ENCODE results near the gene ARL8B. TPM values are rescaled to one million over a fixed set of nuclear protein-coding genes. Genes with fewer than 3 reads are reported as not detected.

ARL8B gene
- 23.5 to 28.3 TPM (median 23.5 TPM) in 3 replicates for total RNA-seq (2021)
- percentile 82 among the genes with signal in this experiment for Bru-seq, nascent RNA
- long read RNA-seq, experiment 1, transcript ARL8B-201 (7 exons, 3,005 nt) = major isoform, 91 of 106 reads
- long read RNA-seq, experiment 1, partial matches to known transcripts = 3 of 106 reads
- long read RNA-seq, experiment 1, other reads (novel, unspliced or antisense) = 10 of 106 reads
- long read RNA-seq, experiment 2, transcript ARL8B-201 (7 exons, 3,005 nt) = major isoform, 26 of 47 reads
- long read RNA-seq, experiment 2, partial matches to known transcripts = 15 of 47 reads
- long read RNA-seq, experiment 2, other reads (novel, unspliced or antisense) = 6 of 47 reads
- long read RNA-seq, experiment 3, transcript ARL8B-201 (7 exons, 3,005 nt) = major isoform, 51 of 53 reads
- long read RNA-seq, experiment 3, partial matches to known transcripts = 2 of 53 reads
- long read RNA-seq, experiment 3, other reads (novel, unspliced or antisense) = 0 of 53 reads

DNA sequence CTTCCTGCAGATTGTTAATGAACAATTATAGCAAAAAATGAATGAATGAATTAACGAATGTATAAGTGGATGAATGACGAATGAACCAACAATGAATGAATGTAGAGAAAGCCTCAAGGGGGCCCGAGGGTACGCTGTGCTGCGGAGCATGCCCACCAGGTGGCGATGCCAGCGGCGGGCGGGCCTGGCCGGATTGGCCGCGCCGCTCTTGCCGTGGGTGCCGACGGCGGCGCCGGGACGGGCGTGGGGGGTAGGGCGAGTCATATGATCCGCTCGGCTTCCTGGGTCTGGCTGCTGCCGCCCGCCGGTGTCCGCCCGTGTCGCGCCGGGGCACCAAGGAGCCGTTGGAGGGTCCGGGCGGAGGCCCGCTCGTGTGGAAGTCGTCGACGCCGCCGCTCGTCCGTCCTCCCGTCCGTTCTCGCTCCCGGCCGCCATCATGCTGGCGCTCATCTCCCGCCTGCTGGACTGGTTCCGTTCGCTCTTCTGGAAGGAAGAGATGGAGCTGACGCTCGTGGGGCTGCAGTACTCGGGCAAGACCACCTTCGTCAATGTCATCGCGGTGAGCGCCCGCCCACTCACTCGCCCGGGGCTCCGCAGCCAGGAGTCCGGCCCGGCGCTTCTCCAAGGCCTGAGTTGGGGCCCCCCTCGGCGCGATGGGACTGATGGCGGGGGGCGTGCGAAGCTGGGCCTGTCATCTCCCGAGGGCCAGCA lies at the start of gene ARL8B:
Gene ARL8B, plus strand, starts transcription at position 263 of the 711 bp plus-strand sequence. Its CDS starts 174 bp downstream, at position 437.
- Mint-ChIP-seq H3K4me1 (peaks cover 11% of the 10 kb centered on the region), H3K36me3 (no peaks in the 10 kb centered on the region), H3K27me3 (ENCODE audit: low read depth) (no peaks in the 10 kb centered on the region), H3K9me3 (no peaks in the 10 kb centered on the region), H3K4me3 (peak within 1 kb of the TSS; percentile 97), H3K27ac (peak within 1 kb of the TSS; percentile 89)
- CTCF ChIA-PET = interaction anchor here (0.7 to 1.9 kb wide), 4 partner anchors 26 to 411 kb away, joined by 3 to 9 read pairs (median 5); no protein-coding TSS in a partner anchor
- ATAC-seq (peak; percentile 97), DNase-seq (ENCODE audit: low spot score) (peak; percentile 87)
- POLR2A ChIA-PET = interaction anchor here (1.0 kb wide), 1 partner anchor 255 kb away, joined by 3 read pairs; no protein-coding TSS in a partner anchor
- TF ChIP-seq ZBTB21 (CRISPR knock-in tag; IDR thresholded peaks at IDR 0.05; ENCODE audit: borderline replicate concordance) = no peak
- TF ChIP-seq, protein P1, sequence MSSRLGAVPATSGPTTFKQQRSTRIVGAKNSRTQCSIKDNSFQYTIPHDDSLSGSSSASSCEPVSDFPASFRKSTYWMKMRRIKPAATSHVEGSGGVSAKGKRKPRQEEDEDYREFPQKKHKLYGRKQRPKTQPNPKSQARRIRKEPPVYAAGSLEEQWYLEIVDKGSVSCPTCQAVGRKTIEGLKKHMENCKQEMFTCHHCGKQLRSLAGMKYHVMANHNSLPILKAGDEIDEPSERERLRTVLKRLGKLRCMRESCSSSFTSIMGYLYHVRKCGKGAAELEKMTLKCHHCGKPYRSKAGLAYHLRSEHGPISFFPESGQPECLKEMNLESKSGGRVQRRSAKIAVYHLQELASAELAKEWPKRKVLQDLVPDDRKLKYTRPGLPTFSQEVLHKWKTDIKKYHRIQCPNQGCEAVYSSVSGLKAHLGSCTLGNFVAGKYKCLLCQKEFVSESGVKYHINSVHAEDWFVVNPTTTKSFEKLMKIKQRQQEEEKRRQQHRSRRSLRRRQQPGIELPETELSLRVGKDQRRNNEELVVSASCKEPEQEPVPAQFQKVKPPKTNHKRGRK (CRISPR knock-in tag; IDR thresholded peaks at IDR 0.05; ENCODE audit: borderline replicate concordance) = no peak
- no peak for TF ChIP-seq NR1H2 (CRISPR knock-in tag; IDR thresholded peaks at IDR 0.05)
- TF ChIP-seq, protein P2, sequence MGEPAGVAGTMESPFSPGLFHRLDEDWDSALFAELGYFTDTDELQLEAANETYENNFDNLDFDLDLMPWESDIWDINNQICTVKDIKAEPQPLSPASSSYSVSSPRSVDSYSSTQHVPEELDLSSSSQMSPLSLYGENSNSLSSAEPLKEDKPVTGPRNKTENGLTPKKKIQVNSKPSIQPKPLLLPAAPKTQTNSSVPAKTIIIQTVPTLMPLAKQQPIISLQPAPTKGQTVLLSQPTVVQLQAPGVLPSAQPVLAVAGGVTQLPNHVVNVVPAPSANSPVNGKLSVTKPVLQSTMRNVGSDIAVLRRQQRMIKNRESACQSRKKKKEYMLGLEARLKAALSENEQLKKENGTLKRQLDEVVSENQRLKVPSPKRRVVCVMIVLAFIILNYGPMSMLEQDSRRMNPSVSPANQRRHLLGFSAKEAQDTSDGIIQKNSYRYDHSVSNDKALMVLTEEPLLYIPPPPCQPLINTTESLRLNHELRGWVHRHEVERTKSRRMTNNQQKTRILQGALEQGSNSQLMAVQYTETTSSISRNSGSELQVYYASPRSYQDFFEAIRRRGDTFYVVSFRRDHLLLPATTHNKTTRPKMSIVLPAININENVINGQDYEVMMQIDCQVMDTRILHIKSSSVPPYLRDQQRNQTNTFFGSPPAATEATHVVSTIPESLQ (CRISPR knock-in tag; IDR thresholded peaks at IDR 0.05) = no peak
- TF ChIP-seq, protein P3, sequence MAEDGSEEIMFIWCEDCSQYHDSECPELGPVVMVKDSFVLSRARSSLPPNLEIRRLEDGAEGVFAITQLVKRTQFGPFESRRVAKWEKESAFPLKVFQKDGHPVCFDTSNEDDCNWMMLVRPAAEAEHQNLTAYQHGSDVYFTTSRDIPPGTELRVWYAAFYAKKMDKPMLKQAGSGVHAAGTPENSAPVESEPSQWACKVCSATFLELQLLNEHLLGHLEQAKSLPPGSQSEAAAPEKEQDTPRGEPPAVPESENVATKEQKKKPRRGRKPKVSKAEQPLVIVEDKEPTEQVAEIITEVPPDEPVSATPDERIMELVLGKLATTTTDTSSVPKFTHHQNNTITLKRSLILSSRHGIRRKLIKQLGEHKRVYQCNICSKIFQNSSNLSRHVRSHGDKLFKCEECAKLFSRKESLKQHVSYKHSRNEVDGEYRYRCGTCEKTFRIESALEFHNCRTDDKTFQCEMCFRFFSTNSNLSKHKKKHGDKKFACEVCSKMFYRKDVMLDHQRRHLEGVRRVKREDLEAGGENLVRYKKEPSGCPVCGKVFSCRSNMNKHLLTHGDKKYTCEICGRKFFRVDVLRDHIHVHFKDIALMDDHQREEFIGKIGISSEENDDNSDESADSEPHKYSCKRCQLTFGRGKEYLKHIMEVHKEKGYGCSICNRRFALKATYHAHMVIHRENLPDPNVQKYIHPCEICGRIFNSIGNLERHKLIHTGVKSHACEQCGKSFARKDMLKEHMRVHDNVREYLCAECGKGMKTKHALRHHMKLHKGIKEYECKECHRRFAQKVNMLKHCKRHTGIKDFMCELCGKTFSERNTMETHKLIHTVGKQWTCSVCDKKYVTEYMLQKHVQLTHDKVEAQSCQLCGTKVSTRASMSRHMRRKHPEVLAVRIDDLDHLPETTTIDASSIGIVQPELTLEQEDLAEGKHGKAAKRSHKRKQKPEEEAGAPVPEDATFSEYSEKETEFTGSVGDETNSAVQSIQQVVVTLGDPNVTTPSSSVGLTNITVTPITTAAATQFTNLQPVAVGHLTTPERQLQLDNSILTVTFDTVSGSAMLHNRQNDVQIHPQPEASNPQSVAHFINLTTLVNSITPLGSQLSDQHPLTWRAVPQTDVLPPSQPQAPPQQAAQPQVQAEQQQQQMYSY (CRISPR knock-in tag; IDR thresholded peaks at IDR 0.05) = peak; percentile 11; the same call in 1 of the 2 replicates
- no peak for TF ChIP-seq TCF7 (CRISPR knock-in tag; IDR thresholded peaks at IDR 0.05; ENCODE audit: low read depth)
- peak; percentile 92 for TF ChIP-seq SP1 (CRISPR knock-in tag; conservative IDR thresholded peaks at IDR 0.05)
- peak; percentile 55; the same call in 1 of the 2 replicates for TF ChIP-seq ZNF317 (CRISPR knock-in tag; IDR thresholded peaks at IDR 0.05; ENCODE audit: borderline replicate concordance, low read depth)
- TF ChIP-seq ZNF671 (CRISPR knock-in tag; IDR thresholded peaks at IDR 0.05) = no peak
- TF ChIP-seq, protein P4, sequence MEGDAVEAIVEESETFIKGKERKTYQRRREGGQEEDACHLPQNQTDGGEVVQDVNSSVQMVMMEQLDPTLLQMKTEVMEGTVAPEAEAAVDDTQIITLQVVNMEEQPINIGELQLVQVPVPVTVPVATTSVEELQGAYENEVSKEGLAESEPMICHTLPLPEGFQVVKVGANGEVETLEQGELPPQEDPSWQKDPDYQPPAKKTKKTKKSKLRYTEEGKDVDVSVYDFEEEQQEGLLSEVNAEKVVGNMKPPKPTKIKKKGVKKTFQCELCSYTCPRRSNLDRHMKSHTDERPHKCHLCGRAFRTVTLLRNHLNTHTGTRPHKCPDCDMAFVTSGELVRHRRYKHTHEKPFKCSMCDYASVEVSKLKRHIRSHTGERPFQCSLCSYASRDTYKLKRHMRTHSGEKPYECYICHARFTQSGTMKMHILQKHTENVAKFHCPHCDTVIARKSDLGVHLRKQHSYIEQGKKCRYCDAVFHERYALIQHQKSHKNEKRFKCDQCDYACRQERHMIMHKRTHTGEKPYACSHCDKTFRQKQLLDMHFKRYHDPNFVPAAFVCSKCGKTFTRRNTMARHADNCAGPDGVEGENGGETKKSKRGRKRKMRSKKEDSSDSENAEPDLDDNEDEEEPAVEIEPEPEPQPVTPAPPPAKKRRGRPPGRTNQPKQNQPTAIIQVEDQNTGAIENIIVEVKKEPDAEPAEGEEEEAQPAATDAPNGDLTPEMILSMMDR (IDR thresholded peaks at IDR 0.05) = peak; percentile 74
- TF ChIP-seq HMGA2 (CRISPR knock-in tag; IDR thresholded peaks at IDR 0.05) = no peak
- TF ChIP-seq IRF2 (CRISPR knock-in tag; IDR thresholded peaks at IDR 0.05; ENCODE audit: borderline replicate concordance, low read depth) = no peak
- TF ChIP-seq, protein P5, sequence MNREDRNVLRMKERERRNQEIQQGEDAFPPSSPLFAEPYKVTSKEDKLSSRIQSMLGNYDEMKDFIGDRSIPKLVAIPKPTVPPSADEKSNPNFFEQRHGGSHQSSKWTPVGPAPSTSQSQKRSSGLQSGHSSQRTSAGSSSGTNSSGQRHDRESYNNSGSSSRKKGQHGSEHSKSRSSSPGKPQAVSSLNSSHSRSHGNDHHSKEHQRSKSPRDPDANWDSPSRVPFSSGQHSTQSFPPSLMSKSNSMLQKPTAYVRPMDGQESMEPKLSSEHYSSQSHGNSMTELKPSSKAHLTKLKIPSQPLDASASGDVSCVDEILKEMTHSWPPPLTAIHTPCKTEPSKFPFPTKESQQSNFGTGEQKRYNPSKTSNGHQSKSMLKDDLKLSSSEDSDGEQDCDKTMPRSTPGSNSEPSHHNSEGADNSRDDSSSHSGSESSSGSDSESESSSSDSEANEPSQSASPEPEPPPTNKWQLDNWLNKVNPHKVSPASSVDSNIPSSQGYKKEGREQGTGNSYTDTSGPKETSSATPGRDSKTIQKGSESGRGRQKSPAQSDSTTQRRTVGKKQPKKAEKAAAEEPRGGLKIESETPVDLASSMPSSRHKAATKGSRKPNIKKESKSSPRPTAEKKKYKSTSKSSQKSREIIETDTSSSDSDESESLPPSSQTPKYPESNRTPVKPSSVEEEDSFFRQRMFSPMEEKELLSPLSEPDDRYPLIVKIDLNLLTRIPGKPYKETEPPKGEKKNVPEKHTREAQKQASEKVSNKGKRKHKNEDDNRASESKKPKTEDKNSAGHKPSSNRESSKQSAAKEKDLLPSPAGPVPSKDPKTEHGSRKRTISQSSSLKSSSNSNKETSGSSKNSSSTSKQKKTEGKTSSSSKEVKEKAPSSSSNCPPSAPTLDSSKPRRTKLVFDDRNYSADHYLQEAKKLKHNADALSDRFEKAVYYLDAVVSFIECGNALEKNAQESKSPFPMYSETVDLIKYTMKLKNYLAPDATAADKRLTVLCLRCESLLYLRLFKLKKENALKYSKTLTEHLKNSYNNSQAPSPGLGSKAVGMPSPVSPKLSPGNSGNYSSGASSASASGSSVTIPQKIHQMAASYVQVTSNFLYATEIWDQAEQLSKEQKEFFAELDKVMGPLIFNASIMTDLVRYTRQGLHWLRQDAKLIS (CRISPR knock-in tag; IDR thresholded peaks at IDR 0.05; ENCODE audit: borderline replicate concordance) = peak; percentile 35; the same call in 1 of the 2 replicates
- no peak for TF ChIP-seq ZNF138 (CRISPR knock-in tag; conservative IDR thresholded peaks at IDR 0.05)
- TF ChIP-seq, protein P6, sequence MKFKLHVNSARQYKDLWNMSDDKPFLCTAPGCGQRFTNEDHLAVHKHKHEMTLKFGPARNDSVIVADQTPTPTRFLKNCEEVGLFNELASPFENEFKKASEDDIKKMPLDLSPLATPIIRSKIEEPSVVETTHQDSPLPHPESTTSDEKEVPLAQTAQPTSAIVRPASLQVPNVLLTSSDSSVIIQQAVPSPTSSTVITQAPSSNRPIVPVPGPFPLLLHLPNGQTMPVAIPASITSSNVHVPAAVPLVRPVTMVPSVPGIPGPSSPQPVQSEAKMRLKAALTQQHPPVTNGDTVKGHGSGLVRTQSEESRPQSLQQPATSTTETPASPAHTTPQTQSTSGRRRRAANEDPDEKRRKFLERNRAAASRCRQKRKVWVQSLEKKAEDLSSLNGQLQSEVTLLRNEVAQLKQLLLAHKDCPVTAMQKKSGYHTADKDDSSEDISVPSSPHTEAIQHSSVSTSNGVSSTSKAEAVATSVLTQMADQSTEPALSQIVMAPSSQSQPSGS (CRISPR knock-in tag; IDR thresholded peaks at IDR 0.05; ENCODE audit: borderline replicate concordance, low read depth) = no peak
- 0 out of 2 replicates have a peak, but pooled peaks have one; percentile 42 for TF ChIP-seq PRRX2 (CRISPR knock-in tag; IDR thresholded peaks at IDR 0.05)
- TF ChIP-seq, protein P7, sequence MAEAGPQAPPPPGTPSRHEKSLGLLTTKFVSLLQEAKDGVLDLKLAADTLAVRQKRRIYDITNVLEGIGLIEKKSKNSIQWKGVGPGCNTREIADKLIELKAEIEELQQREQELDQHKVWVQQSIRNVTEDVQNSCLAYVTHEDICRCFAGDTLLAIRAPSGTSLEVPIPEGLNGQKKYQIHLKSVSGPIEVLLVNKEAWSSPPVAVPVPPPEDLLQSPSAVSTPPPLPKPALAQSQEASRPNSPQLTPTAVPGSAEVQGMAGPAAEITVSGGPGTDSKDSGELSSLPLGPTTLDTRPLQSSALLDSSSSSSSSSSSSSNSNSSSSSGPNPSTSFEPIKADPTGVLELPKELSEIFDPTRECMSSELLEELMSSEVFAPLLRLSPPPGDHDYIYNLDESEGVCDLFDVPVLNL (CRISPR knock-in tag; IDR thresholded peaks at IDR 0.05; ENCODE audit: borderline replicate concordance, low read depth) = no peak
- TF ChIP-seq MXD4 (CRISPR knock-in tag; IDR thresholded peaks at IDR 0.05; ENCODE audit: borderline replicate concordance) = no peak
